Measurements from ENCODE around the gene MBIP. TPM values are rescaled to one million over a fixed set of nuclear protein-coding genes. Genes with fewer than 3 reads are reported as not detected.

Gene MBIP
- total and polyA plus RNA-seq, 2 donors (not counting 1 experiment from before 2014, with no cell fraction given): 14.2 to 28.3 TPM

- TF ChIP-seq EZH2 (IDR thresholded peaks at IDR 0.05; ENCODE audit: low read length, missing control alignments): no peak
- TF ChIP-seq CTCF (conservative IDR thresholded peaks at IDR 0.05 in 1 of 2, IDR thresholded peaks at IDR 0.05 in 1 of 2; ENCODE audit: low read depth in 1 of 2, low read length in 2 of 2): no peak
- H3K27ac ChIP-seq (ENCODE audit: insufficient read depth, low read length): no peak overlapping the region
- H4K20me1 ChIP-seq (ENCODE audit: control insufficient read depth, extremely low read depth, insufficient read depth, low read length): no peaks in the 10 kb centered on the region
- no peaks in the 10 kb centered on the region for H3K9me3 ChIP-seq (ENCODE audit: control insufficient read depth, insufficient read depth, low read depth, low read length)
- no peaks in the 10 kb centered on the region for H3K27me3 ChIP-seq (ENCODE audit: control insufficient read depth, insufficient read depth, low read length)
- no peak overlapping the region for H2AFZ ChIP-seq (ENCODE audit: low read length)
- no peak overlapping the region for H3K4me2 ChIP-seq (ENCODE audit: extremely low read depth, insufficient read depth, low read length)
- H3K36me3 ChIP-seq (ENCODE audit: control insufficient read depth, insufficient read depth, low read length): no peaks in the 10 kb centered on the region
- no peaks in the 10 kb centered on the region for H3K4me1 ChIP-seq (ENCODE audit: control insufficient read depth, extremely low read depth, insufficient read depth, low read length)
- DNase-seq (ENCODE audit: low read depth in 2 of 2): no peak
- H3K4me3 ChIP-seq (replicated peaks in 1 of 4; ENCODE audit: control extremely low read depth in 1 of 4, insufficient read depth in 1 of 4, low read depth in 3 of 4, low read length in 4 of 4): no peak overlapping the region
- H3K79me2 ChIP-seq (ENCODE audit: control insufficient read depth, insufficient read depth, low read length): no peaks in the 10 kb centered on the region
- H3K9ac ChIP-seq (ENCODE audit: insufficient read depth, low read length): no peak overlapping the region
Measured at GRCh38 chr14:36363704-36364103, 43.3 kb upstream of the MBIP start.

GRCh38 chr14:36362648-36363047 is 42.2 kb upstream of the MBIP start:
- H2AFZ ChIP-seq (ENCODE audit: low read length): no peak overlapping the region
- H3K36me3 ChIP-seq (ENCODE audit: control insufficient read depth, insufficient read depth, low read length): no peaks in the 10 kb centered on the region
- H3K27me3 ChIP-seq (ENCODE audit: control insufficient read depth, insufficient read depth, low read length): no peaks in the 10 kb centered on the region
- no peaks in the 10 kb centered on the region for H3K9me3 ChIP-seq (ENCODE audit: control insufficient read depth, insufficient read depth, low read depth, low read length)
- no peak overlapping the region for H3K9ac ChIP-seq (ENCODE audit: insufficient read depth, low read length)
- H4K20me1 ChIP-seq (ENCODE audit: control insufficient read depth, extremely low read depth, insufficient read depth, low read length): no peaks in the 10 kb centered on the region
- H3K4me3 ChIP-seq (replicated peaks in 1 of 4; ENCODE audit: control extremely low read depth in 1 of 4, insufficient read depth in 1 of 4, low read depth in 3 of 4, low read length in 4 of 4): no peak overlapping the region
- no peaks in the 10 kb centered on the region for H3K79me2 ChIP-seq (ENCODE audit: control insufficient read depth, insufficient read depth, low read length)
- H3K4me1 ChIP-seq (ENCODE audit: control insufficient read depth, extremely low read depth, insufficient read depth, low read length): no peaks in the 10 kb centered on the region
- no peak overlapping the region for H3K27ac ChIP-seq (ENCODE audit: insufficient read depth, low read length)
- H3K4me2 ChIP-seq (ENCODE audit: extremely low read depth, insufficient read depth, low read length): no peak overlapping the region
- no peak for TF ChIP-seq CTCF (conservative IDR thresholded peaks at IDR 0.05 in 1 of 2, IDR thresholded peaks at IDR 0.05 in 1 of 2; ENCODE audit: low read depth in 1 of 2, low read length in 2 of 2)
- no peak for TF ChIP-seq EZH2 (IDR thresholded peaks at IDR 0.05; ENCODE audit: low read length, missing control alignments)
- no peak for DNase-seq (ENCODE audit: low read depth in 2 of 2)

GRCh38 chr14:36361210-36361853 is 40.9 kb upstream of the MBIP start:
- no peaks in the 10 kb centered on the region for H4K20me1 ChIP-seq (ENCODE audit: control insufficient read depth, extremely low read depth, insufficient read depth, low read length)
- H3K27me3 ChIP-seq (ENCODE audit: control insufficient read depth, insufficient read depth, low read length): no peaks in the 10 kb centered on the region
- no peaks in the 10 kb centered on the region for H3K9me3 ChIP-seq (ENCODE audit: control insufficient read depth, insufficient read depth, low read depth, low read length)
- H3K27ac ChIP-seq (ENCODE audit: insufficient read depth, low read length): no peak overlapping the region
- H3K36me3 ChIP-seq (ENCODE audit: control insufficient read depth, insufficient read depth, low read length): no peaks in the 10 kb centered on the region
- no peaks in the 10 kb centered on the region for H3K4me1 ChIP-seq (ENCODE audit: control insufficient read depth, extremely low read depth, insufficient read depth, low read length)
- H3K4me2 ChIP-seq (ENCODE audit: extremely low read depth, insufficient read depth, low read length): no peak overlapping the region
- H3K9ac ChIP-seq (ENCODE audit: insufficient read depth, low read length): no peak overlapping the region
- H3K79me2 ChIP-seq (ENCODE audit: control insufficient read depth, insufficient read depth, low read length): no peaks in the 10 kb centered on the region
- H3K4me3 ChIP-seq (replicated peaks in 1 of 4; ENCODE audit: control extremely low read depth in 1 of 4, insufficient read depth in 1 of 4, low read depth in 3 of 4, low read length in 4 of 4): no peak overlapping the region
- TF ChIP-seq CTCF (conservative IDR thresholded peaks at IDR 0.05 in 1 of 2, IDR thresholded peaks at IDR 0.05 in 1 of 2; ENCODE audit: low read depth in 1 of 2, low read length in 2 of 2): no peak
- no peak for TF ChIP-seq EZH2 (IDR thresholded peaks at IDR 0.05; ENCODE audit: low read length, missing control alignments)
- no peak for DNase-seq (ENCODE audit: low read depth in 2 of 2)
- H2AFZ ChIP-seq (ENCODE audit: low read length): no peak overlapping the region
